Subcutaneous abdominal adipose tissue (tissue), 5 donors: ENCODE measurements around the gene ACTR6.
"Not testable (repeated sequence)": the region's sequence is repeated elsewhere in the genome, so short reads cannot be mapped to it uniquely, and the experiment has no call there.

Experiments
- H3K27ac ChIP-seq: one replicate; pipeline ENCODE4 v1.7.0; 2013; ENCODE audit warnings: low read depth, mild to moderate bottlenecking, inconsistent platforms, low read length, moderate library complexity
- H3K27me3 ChIP-seq, 5 donors: one replicate each; pipeline ENCODE4 v1.7.0; 2013; ENCODE audit warnings: low read length in 5 of 5, inconsistent platforms in 1 of 5; ENCODE audit not compliant: control insufficient read depth in 5 of 5, insufficient read depth in 4 of 5
- H3K36me3 ChIP-seq, 5 donors: one replicate each; pipeline ENCODE4 v1.7.0; 2013; ENCODE audit warnings: low read length in 5 of 5; ENCODE audit not compliant: control insufficient read depth in 5 of 5, insufficient read depth in 5 of 5
- H3K4me1 ChIP-seq, 5 donors: one replicate each; pipeline ENCODE4 v1.7.0; 2013; ENCODE audit warnings: low read length in 5 of 5, mild to moderate bottlenecking in 3 of 5, moderate library complexity in 1 of 5; ENCODE audit not compliant: control insufficient read depth in 5 of 5, insufficient read depth in 5 of 5
- H3K4me3 ChIP-seq, 5 donors: one replicate each; pipeline ENCODE4 v1.7.0; 2013; ENCODE audit warnings: low read length in 5 of 5, low read depth in 1 of 5
- H3K9ac ChIP-seq, 5 donors: one replicate each; pipeline ENCODE4 v1.7.0; 2013; ENCODE audit warnings: low read length in 5 of 5, mild to moderate bottlenecking in 4 of 5, moderate library complexity in 3 of 5
- H3K9me3 ChIP-seq, 5 donors: one replicate each; pipeline ENCODE4 v1.7.0; 2013; ENCODE audit warnings: low read length in 5 of 5; ENCODE audit not compliant: control insufficient read depth in 5 of 5
- donor health status: healthy.
- donor health status: healthy.
- donor health status: healthy.
- donor health status: healthy.
- donor health status: healthy.

Gene ACTR6

GRCh38 chr12:100215209-100215608 lies 14.6 kb downstream of the ACTR6 start:
- Histone ChIP-seq H3K9ac (no peak overlapping the region), H3K4me3 (no peak overlapping the region), H3K27ac (no peak overlapping the region), H3K9me3 (no peaks in the 10 kb centered on the region), H3K36me3 (peaks cover 26 to 46% (median 37%) of the 10 kb centered on the region in 5 donors), H3K4me1 (no peaks in the 10 kb centered on the region), H3K27me3 (no peaks in the 10 kb centered on the region)

- no peaks in the 10 kb centered on the region for H3K4me1 ChIP-seq
- peaks cover 27 to 41% (median 33%) of the 10 kb centered on the region in 5 donors for H3K36me3 ChIP-seq
Observed at GRCh38 chr12:100216337-100216736, 15.7 kb downstream of the ACTR6 start.

GRCh38 chr12:100219328-100220109 lies 18.9 kb downstream of the ACTR6 start:
- Histone ChIP-seq H3K4me1 (no peaks in the 10 kb centered on the region), H3K27ac (no peak overlapping the region), H3K36me3 (peaks cover 34 to 50% (median 37%) of the 10 kb centered on the region in 5 donors), H3K9me3 (no peaks in the 10 kb centered on the region), H3K4me3 (no peak overlapping the region), H3K9ac (no peak overlapping the region), H3K27me3 (no peaks in the 10 kb centered on the region)

More at GRCh38 chr12:100216337-100216736, 15.7 kb downstream of the ACTR6 start:
- H3K27me3 ChIP-seq: no peaks in the 10 kb centered on the region
- no peak overlapping the region for H3K27ac ChIP-seq
- H3K9me3 ChIP-seq: no peaks in the 10 kb centered on the region
- no peak overlapping the region for H3K4me3 ChIP-seq
- H3K9ac ChIP-seq: no peak overlapping the region

GRCh38 chr12:100221523-100221922 lies 20.9 kb downstream of the ACTR6 start:
- Histone ChIP-seq H3K4me3 (no peak overlapping the region), H3K36me3 (peaks cover 36 to 61% (median 43%) of the 10 kb centered on the region in 5 donors), H3K27ac (no peak overlapping the region), H3K27me3 (no peaks in the 10 kb centered on the region), H3K9ac (no peak overlapping the region), H3K9me3 (no peaks in the 10 kb centered on the region), H3K4me1 (no peaks in the 10 kb centered on the region)

- not testable (repeated sequence) for H3K4me1 ChIP-seq
- H3K36me3 ChIP-seq: peaks cover 36 to 61% (median 43%) of the 10 kb centered on the region in 5 donors
Observed at GRCh38 chr12:100222173-100222572, 21.6 kb downstream of the ACTR6 start.

GRCh38 chr12:100225491-100225890 lies 24.9 kb downstream of the ACTR6 start:
- Histone ChIP-seq H3K27me3 (no peaks in the 10 kb centered on the region), H3K9me3 (no peaks in the 10 kb centered on the region), H3K27ac (no peak overlapping the region), H3K4me1 (no peaks in the 10 kb centered on the region), H3K4me3 (no peak overlapping the region), H3K9ac (no peak overlapping the region), H3K36me3 (peaks cover 21 to 43% (median 28%) of the 10 kb centered on the region in 5 donors)

More at GRCh38 chr12:100222173-100222572, 21.6 kb downstream of the ACTR6 start:
- not testable (repeated sequence) for H3K4me3 ChIP-seq, H3K9me3 ChIP-seq, H3K27ac ChIP-seq, H3K27me3 ChIP-seq, H3K9ac ChIP-seq

GRCh38 chr12:100229036-100229635 lies 28.5 kb downstream of the ACTR6 start:
- H3K9me3 ChIP-seq: no peaks in the 10 kb centered on the region
- H3K27me3 ChIP-seq: no peaks in the 10 kb centered on the region
- H3K4me1 ChIP-seq: peaks cover 0 to 3% (median 2%) of the 10 kb centered on the region in 5 donors
- peaks cover 6 to 21% (median 12%) of the 10 kb centered on the region in 5 donors for H3K36me3 ChIP-seq
- no peak overlapping the region for H3K27ac ChIP-seq
- no peak overlapping the region for H3K4me3 ChIP-seq
- H3K9ac ChIP-seq: no peak overlapping the region

GRCh38 chr12:100229876-100230275 lies 29.3 kb downstream of the ACTR6 start:
- no peaks in the 10 kb centered on the region for H3K27me3 ChIP-seq
- peaks cover under 1 to 14% (median 7%) of the 10 kb centered on the region in 5 donors for H3K36me3 ChIP-seq
- H3K27ac ChIP-seq: no peak overlapping the region
- no peaks in the 10 kb centered on the region for H3K9me3 ChIP-seq
- no peak overlapping the region for H3K4me3 ChIP-seq
- peaks cover 3 to 8% (median 6%) of the 10 kb centered on the region in 5 donors for H3K4me1 ChIP-seq
- H3K9ac ChIP-seq: no peak overlapping the region

- H3K36me3 ChIP-seq, H3K4me1 ChIP-seq, H3K9ac ChIP-seq, H3K27me3 ChIP-seq, H3K27ac ChIP-seq, H3K4me3 ChIP-seq, H3K9me3 ChIP-seq: not testable (repeated sequence)
Observed at GRCh38 chr12:100231873-100232272, 31.3 kb downstream of the ACTR6 start.

- Histone ChIP-seq H3K27ac (peak overlapping the region; percentile 73), H3K4me3 (no peak overlapping the region), H3K9me3 (no peaks in the 10 kb centered on the region), H3K9ac (peak overlapping the region in 1 of 5 donors; percentile 10), H3K27me3 (no peaks in the 10 kb centered on the region), H3K36me3 (no peaks in the 10 kb centered on the region), H3K4me1 (peaks cover 3 to 8% (median 6%) of the 10 kb centered on the region in 5 donors)
Observed at GRCh38 chr12:100234166-100234565, 33.6 kb downstream of the ACTR6 start.
